Testis (tissue), 3 donors: ENCODE measurements around the gene PRDM1. TPM values are rescaled to one million over a fixed set of nuclear protein-coding genes. Genes with fewer than 3 reads are reported as not detected.

ENCODE experiments used
- DNase-seq: peaks from one replicate; pipeline ENCODE4 v3.0.0-alpha.2; 2019
- H3K27ac ChIP-seq, 2 donors: fragments of 200-600 bp; sonication (generic); one replicate each; pipeline ENCODE4 v1.5.1; 2019
- H3K27me3 ChIP-seq: fragments of 200-600 bp; sonication (generic); one replicate; pipeline ENCODE4 v1.5.1; 2019
- H3K36me3 ChIP-seq: fragments of 200-600 bp; sonication (generic); one replicate; pipeline ENCODE4 v1.5.1; 2017; ENCODE audit warnings: low read depth; ENCODE audit errors: missing control alignments
- H3K4me1 ChIP-seq: fragments of 200-600 bp; sonication (generic); one replicate; pipeline ENCODE4 v1.5.1; 2019
- H3K4me3 ChIP-seq, 2 donors: fragments of 200-600 bp; sonication (generic); one replicate each; pipeline ENCODE4 v1.5.1; 2017 to 2019
- H3K9me3 ChIP-seq: fragments of 200-600 bp; sonication (generic); one replicate; pipeline ENCODE4 v1.5.1; 2017
- POLR2A ChIP-seq: fragments of 450-650 bp; IDR thresholded peaks from one replicate; pipeline ENCODE4 v1.6.1; 2017; ENCODE audit warnings: antibody characterized with exemption, mild to moderate bottlenecking, moderate library complexity
- WGBS, 2 donors: methylation state at CpG; one replicate each; pipeline ENCODE4 v1.1.5; 2018; 5-methylcytosine and 5-hydroxymethylcytosine counted together
- intact Hi-C: fragments of 100-400 bp; cut with DNase I; formaldehyde crosslinking; loops from one replicate; pipeline ENCODE4 v1.15.1; 2023; ENCODE audit warnings: low total_unique reads
- polyA plus RNA-seq: library from polyadenylated mRNA; stranded (reverse); fragments of 350-450 nt; fragmentation: Illumina TruSeq; extraction: RNeasy Lipid Tissue Mini Kit (QIAGEN cat#74804); gene quantifications from one replicate; pipeline ENCODE4 v1.2.3, GENCODE V29; 2014; ENCODE audit warnings: low read depth, low replicate concordance; ENCODE audit not compliant: insufficient read depth
- total RNA-seq, 2 donors: library from RNA; depleted of rRNA; stranded (reverse); fragments of >200 nt; gene quantifications; one replicate each; pipeline ENCODE4 v1.2.3, GENCODE V29; 2016
- TF ChIP-seq, protein P1 (sequence below), 3 experiments: fragments of 450-650 bp in 2 of 3; fragments of 200-600 bp in 1 of 3; sonication (generic) in 1 of 3; IDR thresholded peaks; one replicate each; pipeline ENCODE4 v1.5.1; 2016 to 2019; ENCODE audit warnings: antibody characterized with exemption in 3 of 3, mild to moderate bottlenecking in 2 of 3, moderate library complexity in 1 of 3

PRDM1 gene
- total and polyA plus RNA-seq, 3 donors from 2014 or later: 3.3 to 4.1 (median 3.5) TPM

DNA sequence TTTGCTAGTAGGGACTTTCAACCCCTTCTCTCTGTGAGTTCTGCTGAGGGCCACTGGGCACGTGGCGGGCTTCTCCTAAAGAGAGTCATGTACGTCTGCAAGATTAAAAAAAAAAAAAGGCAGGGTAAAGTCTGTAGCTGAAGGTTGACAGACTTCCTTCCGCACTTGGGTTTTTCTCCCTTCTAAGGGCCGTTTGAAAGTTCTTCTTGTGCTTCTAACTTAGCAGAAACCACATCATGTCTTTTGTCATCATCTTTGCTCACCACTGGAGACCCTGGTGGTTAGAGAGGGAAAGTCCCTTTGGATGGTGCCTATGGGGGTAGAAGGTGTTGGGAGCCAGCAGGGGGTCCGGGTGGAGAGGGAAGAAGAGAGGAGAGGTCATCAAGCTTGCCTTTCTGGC lies 31.4 kb downstream of the PRDM1 start:
- no peaks in the 10 kb centered on the region for H3K9me3 ChIP-seq
- no peak for TF ChIP-seq POLR2A
- TF ChIP-seq, protein P1, sequence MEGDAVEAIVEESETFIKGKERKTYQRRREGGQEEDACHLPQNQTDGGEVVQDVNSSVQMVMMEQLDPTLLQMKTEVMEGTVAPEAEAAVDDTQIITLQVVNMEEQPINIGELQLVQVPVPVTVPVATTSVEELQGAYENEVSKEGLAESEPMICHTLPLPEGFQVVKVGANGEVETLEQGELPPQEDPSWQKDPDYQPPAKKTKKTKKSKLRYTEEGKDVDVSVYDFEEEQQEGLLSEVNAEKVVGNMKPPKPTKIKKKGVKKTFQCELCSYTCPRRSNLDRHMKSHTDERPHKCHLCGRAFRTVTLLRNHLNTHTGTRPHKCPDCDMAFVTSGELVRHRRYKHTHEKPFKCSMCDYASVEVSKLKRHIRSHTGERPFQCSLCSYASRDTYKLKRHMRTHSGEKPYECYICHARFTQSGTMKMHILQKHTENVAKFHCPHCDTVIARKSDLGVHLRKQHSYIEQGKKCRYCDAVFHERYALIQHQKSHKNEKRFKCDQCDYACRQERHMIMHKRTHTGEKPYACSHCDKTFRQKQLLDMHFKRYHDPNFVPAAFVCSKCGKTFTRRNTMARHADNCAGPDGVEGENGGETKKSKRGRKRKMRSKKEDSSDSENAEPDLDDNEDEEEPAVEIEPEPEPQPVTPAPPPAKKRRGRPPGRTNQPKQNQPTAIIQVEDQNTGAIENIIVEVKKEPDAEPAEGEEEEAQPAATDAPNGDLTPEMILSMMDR (IDR thresholded peaks at IDR 0.05): no peak
- no peaks in the 10 kb centered on the region for H3K36me3 ChIP-seq
- 75 to 81% methylated on average over 6 of the region's 6 CpGs for WGBS, 2 donors
- intact Hi-C loops: no loop called here
- no peak overlapping the region for H3K4me3 ChIP-seq
- H3K27me3 ChIP-seq: no peaks in the 10 kb centered on the region
- no peak overlapping the region for H3K27ac ChIP-seq
- no peak for DNase-seq
- no peaks in the 10 kb centered on the region for H3K4me1 ChIP-seq

DNA sequence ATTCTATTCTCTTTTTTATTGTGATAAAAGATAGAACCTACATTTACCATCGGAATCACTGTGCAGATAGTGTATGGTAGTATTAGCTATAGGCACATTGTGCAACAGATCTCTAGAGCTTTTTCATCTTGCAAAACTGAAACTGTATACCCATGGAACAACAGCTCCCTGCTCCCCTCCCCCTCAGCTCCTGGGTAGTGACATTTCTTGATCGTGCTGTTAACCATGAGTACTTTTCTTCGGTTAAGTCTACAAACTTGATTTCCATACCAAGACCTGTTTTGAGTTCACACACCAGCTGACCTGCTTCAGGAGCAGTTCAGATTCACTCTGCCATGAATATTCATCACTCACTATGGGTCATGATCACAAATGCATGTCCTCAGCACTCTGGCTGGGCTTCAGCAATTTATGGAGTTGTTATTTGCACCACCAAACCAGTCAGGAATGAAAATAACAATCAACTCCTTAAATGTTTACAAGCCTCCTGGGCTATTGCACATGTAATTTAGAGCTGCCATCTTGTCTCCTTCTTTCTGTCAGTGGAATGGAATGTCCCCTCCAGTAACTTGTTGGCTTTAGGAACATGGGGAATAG lies 32.8 kb downstream of the PRDM1 start:
- DNase-seq: no peak
- no peaks in the 10 kb centered on the region for H3K27me3 ChIP-seq
- H3K27ac ChIP-seq: no peak overlapping the region
- H3K9me3 ChIP-seq: no peaks in the 10 kb centered on the region
- no peaks in the 10 kb centered on the region for H3K36me3 ChIP-seq
- H3K4me3 ChIP-seq: no peak overlapping the region
- intact Hi-C loops: no loop called here
- no peaks in the 10 kb centered on the region for H3K4me1 ChIP-seq
- WGBS, 2 donors: 98 to 99% methylated on average over 3 of the region's 3 CpGs
- TF ChIP-seq, protein P1 (IDR thresholded peaks at IDR 0.05): no peak
- no peak for TF ChIP-seq POLR2A

DNA sequence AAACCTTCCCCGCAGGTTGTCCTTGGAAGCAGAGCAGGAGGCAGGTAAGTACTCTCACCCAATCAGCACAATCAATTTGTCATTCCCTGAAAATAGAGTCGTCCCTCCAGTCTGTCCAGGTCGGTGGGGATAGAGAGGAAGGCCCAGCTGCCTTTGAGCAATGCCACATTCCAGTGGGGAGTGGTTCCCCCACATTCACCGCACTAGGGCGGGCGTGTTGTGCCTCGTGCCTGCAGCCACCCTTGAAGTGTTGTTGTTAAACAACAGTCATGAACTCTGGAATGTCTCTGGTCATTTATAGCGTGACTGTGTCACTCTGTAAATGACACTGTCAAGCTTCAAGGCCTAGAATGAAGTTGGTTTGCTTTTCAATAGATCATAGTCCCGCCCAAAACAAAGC lies 33.4 kb downstream of the PRDM1 start:
- no peak for DNase-seq
- Histone ChIP-seq H3K27me3 (no peaks in the 10 kb centered on the region), H3K9me3 (no peaks in the 10 kb centered on the region), H3K36me3 (no peaks in the 10 kb centered on the region), H3K27ac (no peak overlapping the region), H3K4me1 (no peaks in the 10 kb centered on the region), H3K4me3 (no peak overlapping the region)
- TF ChIP-seq, protein P1 (IDR thresholded peaks at IDR 0.05): no peak
- no peak for TF ChIP-seq POLR2A
- intact Hi-C loops: no loop called here
- 79 to 87% methylated on average over 9 of the region's 9 CpGs for WGBS, 2 donors

DNA sequence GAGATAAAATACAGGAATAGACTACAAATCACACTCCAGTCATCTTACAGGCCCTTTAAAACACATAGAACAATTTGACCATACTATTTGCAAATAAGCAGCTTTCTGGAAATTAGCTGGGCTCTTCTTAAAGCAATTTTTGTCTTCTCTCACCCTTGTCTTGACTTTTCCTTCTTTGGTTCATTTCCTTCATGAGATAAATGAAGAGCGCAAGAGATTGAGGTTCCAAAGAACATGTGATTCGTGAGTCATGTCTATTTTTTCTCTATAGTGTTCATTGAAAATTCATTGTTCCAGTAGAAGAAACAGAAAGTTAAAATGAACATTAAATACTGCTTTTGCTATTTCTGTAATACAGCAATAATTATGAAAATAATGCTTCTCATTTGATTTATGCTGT lies 33.9 kb downstream of the PRDM1 start:
- no peak for DNase-seq
- Histone ChIP-seq H3K9me3 (no peaks in the 10 kb centered on the region), H3K27me3 (no peaks in the 10 kb centered on the region), H3K27ac (no peak overlapping the region), H3K36me3 (no peaks in the 10 kb centered on the region), H3K4me1 (no peaks in the 10 kb centered on the region), H3K4me3 (no peak overlapping the region)
- TF ChIP-seq POLR2A: no peak
- TF ChIP-seq, protein P1 (IDR thresholded peaks at IDR 0.05): no peak
- WGBS, 2 donors: 91 to 94% methylated on average over 2 of the region's 2 CpGs
- intact Hi-C loops: no loop called here

DNA sequence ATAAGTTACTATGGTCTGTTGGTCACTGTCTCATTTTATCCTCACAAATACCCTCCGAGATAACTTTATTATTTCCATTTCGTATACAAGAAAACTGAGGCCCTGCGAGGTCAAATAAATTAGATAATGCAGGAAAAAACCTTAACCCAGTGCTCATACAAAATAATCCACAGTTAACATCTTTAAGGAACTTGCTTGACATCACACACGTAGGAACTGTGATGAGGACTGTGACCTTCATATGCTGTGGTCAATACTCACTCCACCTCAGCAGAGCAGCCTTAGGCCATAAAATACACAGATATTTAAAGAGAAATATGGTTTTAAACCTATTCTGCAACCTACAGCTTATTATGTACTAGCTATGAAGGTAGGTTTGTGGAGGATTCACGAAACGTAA lies 34.3 kb downstream of the PRDM1 start:
- no peak for DNase-seq
- intact Hi-C loops: no loop called here
- Histone ChIP-seq H3K4me1 (no peaks in the 10 kb centered on the region), H3K27ac (no peak overlapping the region), H3K27me3 (no peaks in the 10 kb centered on the region), H3K9me3 (no peaks in the 10 kb centered on the region), H3K36me3 (no peaks in the 10 kb centered on the region), H3K4me3 (no peak overlapping the region)
- 93% methylated on average over 6 of the region's 6 CpGs for WGBS, 2 donors
- TF ChIP-seq, protein P1 (IDR thresholded peaks at IDR 0.05): no peak
- no peak for TF ChIP-seq POLR2A
